Measurements from ENCODE around the gene SLC25A15.
"Not testable (repeated sequence)": the region's sequence is repeated elsewhere in the genome, so short reads cannot be mapped to it uniquely, and the experiment has no call there.

The SLC25A15 gene

DNA sequence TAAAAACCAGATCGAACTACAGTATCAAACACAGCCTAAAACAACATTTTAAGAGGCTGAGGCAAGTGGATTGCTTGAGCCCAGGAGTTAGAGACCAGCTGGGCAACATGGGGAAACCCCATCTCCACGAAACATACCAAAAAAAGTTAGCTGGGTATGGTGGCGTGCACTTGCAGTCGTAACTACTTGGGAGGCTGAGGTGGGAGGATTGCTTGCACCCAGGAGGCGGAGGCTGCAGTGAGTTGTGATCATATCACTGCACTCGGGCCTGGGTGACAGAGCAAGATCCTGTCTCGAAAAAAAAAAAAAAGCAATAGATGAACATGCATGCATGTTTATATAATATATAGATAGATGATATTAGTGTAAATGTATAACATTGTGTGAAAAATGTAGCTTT lies 13.2 kb upstream of the SLC25A15 start:
- no peaks in the 10 kb centered on the region for H3K36me3 Mint-ChIP-seq
- H3K27ac Mint-ChIP-seq = peak overlapping the region; percentile 98
- peaks cover 42% of the 10 kb centered on the region for H3K4me1 Mint-ChIP-seq
- no peak overlapping the region for H3K4me3 Mint-ChIP-seq
- no peaks in the 10 kb centered on the region for H3K9me3 Mint-ChIP-seq
- CTCF ChIA-PET = interaction anchor here (1.5 to 2.9 kb wide), 5 partner anchors 13 to 353 kb away, joined by 4 to 15 read pairs (median 11); partner anchors contain the start of gene SLC25A15
- DNase-seq = peak; percentile 47
- no peaks in the 10 kb centered on the region for H3K27me3 Mint-ChIP-seq

DNA sequence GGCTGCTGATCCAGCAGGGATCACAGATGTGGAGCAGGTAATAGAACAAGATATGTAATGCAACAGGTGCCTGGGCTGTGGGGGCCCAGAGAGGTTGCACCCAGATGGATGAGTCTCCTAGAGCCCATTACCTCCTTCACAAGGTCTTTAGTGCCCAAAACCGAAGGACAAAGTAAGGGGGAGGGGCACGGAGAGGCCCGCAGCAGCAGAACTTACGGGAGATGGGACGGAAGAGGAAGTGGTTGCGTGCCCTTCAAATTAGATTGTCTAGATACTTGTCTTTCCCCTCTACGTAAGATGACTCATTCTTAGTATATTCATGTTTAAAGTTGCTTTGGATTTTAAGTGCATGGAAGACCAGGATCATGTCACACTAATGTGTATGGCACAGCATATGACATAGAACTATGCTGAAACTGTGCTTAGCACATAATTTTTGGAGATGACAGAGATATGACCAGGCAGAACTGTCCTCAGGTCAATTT lies 12.7 kb upstream of the SLC25A15 start:
- H3K4me3 Mint-ChIP-seq = peak overlapping the region; percentile 69
- DNase-seq = peak; percentile 83
- H3K4me1 Mint-ChIP-seq = peaks cover 41% of the 10 kb centered on the region
- H3K27me3 Mint-ChIP-seq = no peaks in the 10 kb centered on the region
- peak overlapping the region; percentile 98 for H3K27ac Mint-ChIP-seq
- no peaks in the 10 kb centered on the region for H3K9me3 Mint-ChIP-seq
- no peaks in the 10 kb centered on the region for H3K36me3 Mint-ChIP-seq
- CTCF ChIA-PET = interaction anchor here (0.8 to 4.4 kb wide), 25 partner anchors 9 to 1093 kb away, joined by 3 to 46 read pairs (median 5); partner anchors contain the start of gene SLC25A15

- H3K4me3 Mint-ChIP-seq = peak overlapping the region; percentile 69
- no peaks in the 10 kb centered on the region for H3K27me3 Mint-ChIP-seq
- CTCF ChIA-PET = interaction anchor here (0.7 to 4.4 kb wide), 32 partner anchors 9 to 1094 kb away, joined by 3 to 46 read pairs (median 4); partner anchors contain the start of gene SLC25A15
- H3K36me3 Mint-ChIP-seq = no peaks in the 10 kb centered on the region
- H3K27ac Mint-ChIP-seq = peak overlapping the region; percentile 98
- H3K4me1 Mint-ChIP-seq = peaks cover 37% of the 10 kb centered on the region
- no peaks in the 10 kb centered on the region for H3K9me3 Mint-ChIP-seq
- DNase-seq = peak; percentile 55
These were observed 12.1 kb upstream of the SLC25A15 start for GRCh38 chr13:40777166-40777808.

GRCh38 chr13:40777809-40778175 lies 11.6 kb upstream of the SLC25A15 start:
- H3K9me3 Mint-ChIP-seq = no peaks in the 10 kb centered on the region
- H3K27ac Mint-ChIP-seq = peak overlapping the region; percentile 98
- H3K4me3 Mint-ChIP-seq = no peak overlapping the region
- CTCF ChIA-PET = interaction anchor here (0.7 to 4.4 kb wide), 31 partner anchors 9 to 1094 kb away, joined by 3 to 46 read pairs (median 4); partner anchors contain the start of gene SLC25A15
- DNase-seq = no peak
- H3K27me3 Mint-ChIP-seq = no peaks in the 10 kb centered on the region
- peaks cover 36% of the 10 kb centered on the region for H3K4me1 Mint-ChIP-seq
- no peaks in the 10 kb centered on the region for H3K36me3 Mint-ChIP-seq

GRCh38 chr13:40779049-40779448 lies 10.4 kb upstream of the SLC25A15 start:
- Mint-ChIP-seq H3K9me3 (no peaks in the 10 kb centered on the region), H3K27me3 (no peaks in the 10 kb centered on the region), H3K4me3 (no peak overlapping the region), H3K27ac (peak overlapping the region; percentile 55), H3K4me1 (peaks cover 36% of the 10 kb centered on the region), H3K36me3 (no peaks in the 10 kb centered on the region)
- CTCF ChIA-PET = interaction anchor here (0.7 to 4.4 kb wide), 2 partner anchors 96 to 276 kb away, joined by 3 to 46 read pairs; no protein-coding TSS in a partner anchor
- no peak for DNase-seq

DNA sequence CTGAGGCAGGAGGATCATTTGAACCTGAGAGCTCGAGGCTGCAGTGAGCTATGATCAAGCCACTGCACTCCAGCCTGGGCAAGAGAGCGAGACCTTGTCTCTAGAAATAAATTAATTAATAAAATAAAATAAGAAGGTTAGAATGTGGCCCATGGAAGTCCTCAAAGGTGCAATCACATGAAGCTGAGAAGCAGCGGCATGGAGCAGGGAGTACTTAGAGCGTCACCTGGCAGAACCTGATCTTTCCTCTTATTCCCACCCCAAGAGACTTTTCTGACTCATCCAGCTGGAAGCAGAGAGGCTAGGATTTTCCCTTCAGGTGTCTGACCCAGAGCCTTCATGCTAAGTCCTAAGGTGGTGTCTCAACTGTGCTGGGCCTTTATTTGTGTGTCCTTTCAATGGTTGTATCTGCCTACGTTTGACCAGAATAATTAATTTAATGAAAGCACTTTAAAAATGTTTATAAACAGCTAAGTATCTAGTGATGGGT lies 9.6 kb upstream of the SLC25A15 start:
- Mint-ChIP-seq H3K27me3 (no peaks in the 10 kb centered on the region), H3K9me3 (no peaks in the 10 kb centered on the region), H3K36me3 (no peaks in the 10 kb centered on the region), H3K4me3 (no peak overlapping the region), H3K27ac (no peak overlapping the region), H3K4me1 (peaks cover 36% of the 10 kb centered on the region)
- CTCF ChIA-PET = interaction anchor here (4.4 kb wide), 1 partner anchor 97 kb away, joined by 46 read pairs; no protein-coding TSS in a partner anchor
- no peak for DNase-seq

GRCh38 chr13:40780822-40781401 lies 8.5 kb upstream of the SLC25A15 start:
- CTCF ChIA-PET = interaction anchor here (4.4 kb wide), 1 partner anchor 98 kb away, joined by 46 read pairs; no protein-coding TSS in a partner anchor
- Mint-ChIP-seq H3K9me3 (no peaks in the 10 kb centered on the region), H3K36me3 (no peaks in the 10 kb centered on the region), H3K4me3 (no peak overlapping the region), H3K4me1 (peaks cover 28% of the 10 kb centered on the region), H3K27me3 (no peaks in the 10 kb centered on the region), H3K27ac (no peak overlapping the region)
- no peak for DNase-seq

GRCh38 chr13:40781717-40782116 lies 7.7 kb upstream of the SLC25A15 start:
- no peak for DNase-seq
- Mint-ChIP-seq H3K4me3 (no peak overlapping the region), H3K4me1 (peaks cover 26% of the 10 kb centered on the region), H3K27ac (no peak overlapping the region), H3K27me3 (no peaks in the 10 kb centered on the region), H3K36me3 (no peaks in the 10 kb centered on the region), H3K9me3 (no peaks in the 10 kb centered on the region)
- CTCF ChIA-PET = no interaction called here

DNA sequence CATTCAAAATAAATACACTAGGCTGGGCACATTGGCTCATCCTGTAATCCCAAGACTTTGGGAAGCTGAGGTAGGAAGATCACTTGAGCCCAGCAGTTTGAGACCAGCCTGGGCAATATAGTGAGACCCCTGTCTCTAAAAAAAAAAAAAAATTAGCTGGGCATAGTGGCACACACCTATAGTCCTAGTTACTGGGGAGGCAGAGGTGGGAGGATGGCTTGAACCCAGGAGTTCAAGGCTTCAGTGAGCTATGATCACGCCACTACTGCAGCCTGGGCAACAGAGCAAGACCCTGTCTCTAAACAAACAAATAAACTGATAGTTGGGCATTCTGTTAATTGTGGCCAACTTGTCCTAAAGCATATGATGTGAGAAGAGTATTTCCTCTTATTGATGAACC lies 6.4 kb upstream of the SLC25A15 start:
- CTCF ChIA-PET, H3K4me3 Mint-ChIP-seq, DNase-seq, H3K27me3 Mint-ChIP-seq, H3K36me3 Mint-ChIP-seq, H3K27ac Mint-ChIP-seq, H3K9me3 Mint-ChIP-seq: not testable (repeated sequence)
- peaks cover 26% of the 10 kb centered on the region for H3K4me1 Mint-ChIP-seq

- H3K27ac Mint-ChIP-seq = no peak overlapping the region
These were observed 4.9 kb upstream of the SLC25A15 start for GRCh38 chr13:40784540-40784939.

GRCh38 chr13:40786568-40786996 lies 2.8 kb upstream of the SLC25A15 start:
- CTCF ChIA-PET = interaction anchor here (0.8 to 1.4 kb wide), 3 partner anchors 9 to 134 kb away, joined by 3 to 12 read pairs (median 3); no protein-coding TSS in a partner anchor
- no peaks in the 10 kb centered on the region for H3K36me3 Mint-ChIP-seq
- no peak overlapping the region for H3K27ac Mint-ChIP-seq
- H3K4me1 Mint-ChIP-seq = peaks cover 29% of the 10 kb centered on the region
- no peaks in the 10 kb centered on the region for H3K9me3 Mint-ChIP-seq
- no peak for DNase-seq
- H3K4me3 Mint-ChIP-seq = no peak overlapping the region
- no peaks in the 10 kb centered on the region for H3K27me3 Mint-ChIP-seq

More at GRCh38 chr13:40784540-40784939, 4.9 kb upstream of the SLC25A15 start:
- CTCF ChIA-PET = interaction anchor here (1.3 to 1.5 kb wide), 2 partner anchors 14 to 29 kb away, joined by 3 read pairs; no protein-coding TSS in a partner anchor
- Mint-ChIP-seq H3K9me3 (no peaks in the 10 kb centered on the region), H3K4me1 (peaks cover 23% of the 10 kb centered on the region), H3K27me3 (no peaks in the 10 kb centered on the region), H3K36me3 (no peaks in the 10 kb centered on the region), H3K4me3 (no peak overlapping the region)
- DNase-seq = no peak

DNA sequence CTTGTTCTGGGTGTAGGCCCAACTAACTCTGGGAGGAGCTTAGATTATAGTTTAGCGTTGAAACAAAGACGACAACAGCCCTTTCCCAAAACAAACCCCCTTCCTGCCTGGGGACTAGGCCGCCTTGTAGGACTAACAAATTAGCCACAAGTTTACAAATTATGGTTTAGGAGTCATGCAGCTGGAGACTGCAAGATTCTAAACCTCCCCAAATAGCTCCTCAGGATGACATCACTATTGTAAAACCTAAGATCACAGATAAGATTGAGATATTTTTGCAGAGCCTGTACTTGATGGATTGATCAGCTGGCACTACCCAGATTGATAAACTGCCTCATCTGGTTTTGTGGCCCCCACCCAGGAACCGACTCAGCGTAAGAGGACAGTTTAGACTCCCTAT lies 2.3 kb upstream of the SLC25A15 start:
- Mint-ChIP-seq H3K9me3 (no peaks in the 10 kb centered on the region), H3K27ac (peak overlapping the region; percentile 73), H3K4me1 (peaks cover 31% of the 10 kb centered on the region), H3K27me3 (no peaks in the 10 kb centered on the region), H3K4me3 (no peak overlapping the region), H3K36me3 (no peaks in the 10 kb centered on the region)
- no peak for DNase-seq
- CTCF ChIA-PET = interaction anchor here (0.8 to 1.4 kb wide), 3 partner anchors 10 to 134 kb away, joined by 3 to 12 read pairs (median 3); no protein-coding TSS in a partner anchor

GRCh38 chr13:40788540-40789274 lies 704 bp upstream of the SLC25A15 start:
- CTCF ChIA-PET = interaction anchor here (0.6 to 2.8 kb wide), 2 partner anchors 12 to 1105 kb away, joined by 3 to 15 read pairs; no protein-coding TSS in a partner anchor
- H3K9me3 Mint-ChIP-seq, H3K36me3 Mint-ChIP-seq, H3K27me3 Mint-ChIP-seq, DNase-seq: not testable (repeated sequence)
- peaks cover 35% of the 10 kb centered on the region for H3K4me1 Mint-ChIP-seq
- peak overlapping the region; percentile 76 for H3K4me3 Mint-ChIP-seq
- H3K27ac Mint-ChIP-seq = peak overlapping the region; percentile 60
